Measurements from ENCODE around the gene CCT5.

CCT5 gene

DNA sequence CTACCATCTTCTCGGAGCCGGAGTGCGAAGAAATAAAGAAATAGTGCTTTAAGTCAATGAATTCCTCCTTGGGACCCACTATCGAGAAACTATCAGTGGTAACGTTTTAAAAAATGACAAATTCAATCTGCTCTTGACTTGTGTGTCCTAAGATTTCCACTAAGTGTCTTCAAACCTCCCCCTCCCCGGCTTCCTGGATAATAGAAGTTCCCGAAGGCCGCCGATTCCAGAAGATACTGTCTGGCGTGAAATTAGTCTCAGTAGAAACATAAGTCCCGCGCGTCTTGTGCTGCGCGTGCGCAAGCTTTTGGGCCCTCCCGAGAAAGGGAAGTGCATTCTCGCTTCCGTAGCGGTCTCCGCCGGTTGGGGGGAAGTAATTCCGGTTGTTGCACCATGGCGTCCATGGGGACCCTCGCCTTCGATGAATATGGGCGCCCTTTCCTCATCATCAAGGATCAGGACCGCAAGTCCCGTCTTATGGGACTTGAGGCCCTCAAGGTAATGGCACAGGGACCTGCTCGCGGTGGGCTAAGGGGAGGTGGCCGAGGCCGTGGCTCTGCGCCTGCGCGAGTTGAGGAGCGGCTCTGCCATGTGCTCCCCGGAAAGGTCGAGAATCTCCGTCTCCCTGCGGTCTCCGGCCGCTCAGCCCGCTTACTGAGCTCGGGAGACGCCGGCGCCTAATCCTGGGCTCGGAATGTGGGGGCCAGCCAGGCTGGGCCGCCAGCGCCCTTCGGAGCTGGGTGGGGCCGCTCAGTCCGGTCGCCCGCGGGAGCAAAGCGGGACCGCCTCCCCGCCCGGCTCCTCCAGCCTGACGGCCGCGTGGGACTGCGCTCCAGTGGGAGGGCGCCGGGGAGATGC is at the start of gene CCT5:
TSS of gene CCT5 (plus strand) at position 333 of the 858 bp plus-strand sequence. CDS start at position 394, 61 bp downstream.
- DNase-seq (ENCODE audit: low read depth in 2 of 2): peak; percentile 66 to 74

DNA sequence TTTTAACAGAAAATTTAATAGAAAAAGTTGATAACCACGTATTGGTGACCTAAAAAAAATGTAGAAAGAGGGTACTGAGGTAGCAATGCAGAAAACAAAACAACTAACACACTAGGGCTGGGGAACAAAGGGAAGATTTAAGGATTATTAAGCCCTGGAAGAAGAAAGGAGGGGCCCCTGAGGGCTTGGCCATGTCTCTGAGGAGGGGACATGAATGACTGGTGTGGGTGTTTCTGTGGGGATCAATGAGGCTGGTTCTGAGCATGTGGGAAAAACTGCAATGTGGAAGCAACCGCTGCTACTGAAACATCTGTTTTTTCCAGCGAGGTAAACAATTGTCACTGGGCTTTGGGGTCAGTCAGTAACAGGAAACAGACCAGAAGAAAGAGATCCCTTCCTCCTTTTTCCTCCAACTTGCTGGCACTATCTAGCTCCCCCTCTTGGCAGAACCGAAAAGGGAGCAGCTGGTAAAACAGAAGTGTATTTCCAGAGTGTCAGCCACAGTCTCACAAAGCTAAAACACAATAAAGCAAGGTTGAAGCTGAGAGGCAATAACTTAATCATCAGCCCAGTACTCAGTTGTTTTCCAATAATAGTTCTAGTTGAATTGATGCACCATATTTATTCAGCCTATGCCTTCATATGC is 48.7 kb upstream of the CCT5 start:
- no peak for DNase-seq (ENCODE audit: low read depth in 2 of 2)

DNA sequence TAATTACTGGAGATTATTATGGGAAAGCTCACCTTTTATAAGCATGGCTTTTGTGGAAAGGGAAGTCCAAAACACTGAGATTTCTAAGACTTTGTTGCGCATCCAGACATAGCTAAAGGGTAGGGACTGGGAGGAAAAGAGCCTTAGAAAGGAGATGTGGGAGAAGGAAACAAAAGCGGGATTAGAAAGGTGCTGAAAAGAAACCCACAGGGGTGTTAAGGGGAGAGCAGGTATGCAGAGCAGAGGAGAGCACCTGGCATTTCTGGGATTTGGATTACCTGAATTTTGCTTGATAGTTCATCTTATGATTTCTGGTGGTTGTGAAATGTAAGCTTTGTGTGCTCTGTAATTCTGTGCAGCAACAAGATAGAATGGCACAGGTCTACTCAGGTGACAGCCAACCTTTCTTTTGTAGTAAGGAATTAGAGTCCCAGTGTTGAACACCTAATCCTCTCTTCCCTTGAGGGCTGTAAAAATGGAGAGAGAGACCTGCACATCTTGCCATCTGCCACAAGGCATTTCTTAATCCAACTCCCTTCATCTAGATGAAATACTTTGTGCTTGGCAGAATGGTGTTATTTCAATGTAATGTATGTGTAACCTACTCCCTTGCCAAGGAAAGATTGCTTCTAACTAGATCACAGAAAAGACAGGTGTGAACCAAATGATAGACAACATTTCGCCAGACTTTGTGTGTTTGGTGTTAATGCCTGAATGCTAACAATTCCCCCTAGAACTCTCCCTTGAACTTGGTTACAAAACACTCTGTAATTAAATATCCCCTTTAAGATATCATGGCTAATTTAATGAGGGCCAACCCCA is 47.8 kb upstream of the CCT5 start:
- no peak for DNase-seq (ENCODE audit: low read depth in 2 of 2)

DNA sequence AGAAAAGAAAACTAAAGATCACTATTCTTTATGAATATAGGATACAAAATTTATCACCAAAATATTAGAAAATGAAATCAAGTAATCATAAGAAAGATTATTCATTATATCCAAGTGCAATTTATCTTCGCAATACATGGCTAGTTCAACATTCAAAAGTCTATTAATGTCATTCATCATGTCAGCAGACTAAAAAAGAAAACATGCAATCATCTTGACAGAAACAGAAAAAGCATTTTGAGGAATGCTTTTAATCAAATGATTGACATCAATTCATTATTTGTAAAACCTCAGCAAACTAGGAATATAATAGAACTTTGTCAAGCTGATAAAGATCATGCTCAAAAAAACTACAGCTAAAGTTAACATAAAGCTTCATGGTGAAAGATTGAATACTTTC is 41.1 kb upstream of the CCT5 start:
- no peak for DNase-seq (ENCODE audit: low read depth in 2 of 2)

DNA sequence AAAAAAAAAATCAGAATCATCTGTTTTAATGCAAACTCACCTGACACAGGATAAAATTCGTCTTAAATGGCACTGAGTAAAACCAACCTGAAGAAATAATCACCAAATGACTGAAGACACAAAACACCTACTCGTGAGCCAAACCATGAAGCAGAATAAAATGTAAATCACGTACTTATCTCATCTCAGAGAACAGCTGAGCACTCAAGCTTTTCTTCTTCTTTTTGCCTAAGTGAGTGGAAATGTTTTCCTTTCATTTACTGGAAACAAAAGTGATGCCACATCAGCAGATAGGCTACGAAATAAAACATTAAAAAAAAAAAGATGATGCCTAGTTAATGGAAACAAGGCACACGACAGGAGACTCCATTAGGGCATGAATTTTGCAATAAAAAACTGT is 36.8 kb upstream of the CCT5 start:
- DNase-seq (ENCODE audit: low read depth in 2 of 2): no peak

DNA sequence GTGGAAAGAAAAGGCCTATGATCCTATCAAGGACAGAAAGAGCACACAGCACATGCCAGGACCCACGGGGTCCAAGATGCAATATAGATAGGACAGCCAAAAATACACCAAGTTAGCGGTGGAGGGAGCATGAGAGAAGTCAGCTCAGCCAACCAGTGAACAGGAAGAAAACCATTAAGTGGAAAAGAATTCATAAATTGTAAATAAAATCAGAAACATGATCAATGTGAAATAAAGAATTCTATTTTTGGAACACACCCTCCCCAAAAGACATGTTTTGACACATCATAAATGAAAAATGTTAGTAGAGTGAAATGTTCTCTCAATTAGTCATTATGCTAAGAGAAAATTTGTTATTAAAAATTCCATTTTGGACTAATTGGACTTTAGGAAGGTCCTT is 36.0 kb upstream of the CCT5 start:
- no peak for DNase-seq (ENCODE audit: low read depth in 2 of 2)

DNA sequence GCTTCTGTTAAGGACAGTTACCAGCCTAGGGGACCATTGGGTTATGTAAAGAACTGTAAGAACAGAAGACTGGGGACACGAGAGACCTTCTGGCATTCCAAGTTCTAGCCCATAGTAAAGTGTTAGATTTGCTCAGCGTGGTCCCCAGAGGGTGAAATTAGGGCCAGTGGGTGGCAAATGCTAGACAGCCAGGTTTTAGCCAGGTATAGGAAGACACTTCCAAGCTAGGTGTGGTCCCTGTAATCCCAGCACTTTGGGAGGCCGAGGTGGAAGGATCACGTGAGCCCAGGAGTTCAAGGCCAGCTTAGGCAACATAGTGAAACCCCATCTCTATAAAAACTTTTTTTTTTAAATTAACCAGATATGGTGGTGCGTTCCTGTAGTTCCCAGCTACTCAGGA is 34.7 kb upstream of the CCT5 start:
- DNase-seq (ENCODE audit: low read depth in 2 of 2): no peak

DNA sequence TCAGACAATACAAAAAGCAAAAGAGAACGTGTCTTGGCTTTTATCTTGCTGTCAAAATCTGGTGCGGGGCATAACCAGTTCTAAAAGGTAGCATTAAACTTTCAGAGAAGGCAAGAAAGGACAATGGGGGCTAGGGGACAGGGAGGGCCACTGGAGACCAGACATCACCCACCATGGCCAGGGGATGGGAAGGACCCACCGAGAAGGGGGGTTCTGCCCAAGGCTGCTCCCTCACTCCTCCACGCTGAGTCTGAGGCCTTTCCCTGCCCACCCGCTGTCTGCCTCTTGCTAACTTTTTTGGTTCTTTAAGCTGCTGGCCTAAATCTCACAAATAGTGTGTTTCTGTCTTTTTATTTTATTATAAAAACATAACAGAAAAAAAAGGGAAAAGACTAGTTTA is 34.0 kb upstream of the CCT5 start:
- DNase-seq (ENCODE audit: low read depth in 2 of 2): no peak

DNA sequence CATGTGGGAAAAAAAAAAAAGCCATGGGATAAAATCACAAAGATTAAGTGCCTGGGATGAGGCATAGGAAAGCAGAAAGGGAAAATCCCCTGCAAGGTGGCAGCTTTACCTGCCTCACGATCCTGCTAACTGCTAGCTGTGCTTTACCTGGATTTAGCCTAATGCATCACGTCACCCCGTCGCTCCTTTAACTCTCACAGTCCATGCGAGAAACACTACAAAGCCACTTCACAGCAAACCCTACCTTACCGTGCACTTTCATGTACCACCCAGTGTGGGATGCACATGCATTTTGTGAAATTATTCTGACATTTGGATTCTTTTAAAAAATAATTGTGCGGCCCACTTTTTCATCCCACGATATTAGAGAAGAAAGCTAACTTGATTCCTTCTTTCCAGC is 31.4 kb upstream of the CCT5 start:
- DNase-seq (ENCODE audit: low read depth in 2 of 2): no peak

DNA sequence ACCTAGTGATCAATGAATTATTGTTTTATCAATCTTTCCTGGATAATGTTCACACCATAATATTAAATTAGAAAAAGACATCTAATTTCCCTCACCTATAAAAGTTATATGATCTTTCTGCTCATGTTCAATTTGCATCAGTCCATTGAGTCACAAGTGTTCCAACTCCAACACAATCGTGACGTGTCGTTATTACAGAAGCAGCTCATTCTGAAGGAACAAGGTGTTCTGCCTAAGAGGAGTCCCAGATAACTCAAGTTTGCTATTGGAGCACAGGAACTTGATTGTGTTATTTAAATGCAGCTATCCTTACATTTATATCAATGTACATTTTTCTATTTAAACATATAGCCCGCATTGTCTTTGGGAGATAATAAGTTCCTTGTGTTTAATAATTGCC is 31.0 kb upstream of the CCT5 start:
- DNase-seq (ENCODE audit: low read depth in 2 of 2): no peak

DNA sequence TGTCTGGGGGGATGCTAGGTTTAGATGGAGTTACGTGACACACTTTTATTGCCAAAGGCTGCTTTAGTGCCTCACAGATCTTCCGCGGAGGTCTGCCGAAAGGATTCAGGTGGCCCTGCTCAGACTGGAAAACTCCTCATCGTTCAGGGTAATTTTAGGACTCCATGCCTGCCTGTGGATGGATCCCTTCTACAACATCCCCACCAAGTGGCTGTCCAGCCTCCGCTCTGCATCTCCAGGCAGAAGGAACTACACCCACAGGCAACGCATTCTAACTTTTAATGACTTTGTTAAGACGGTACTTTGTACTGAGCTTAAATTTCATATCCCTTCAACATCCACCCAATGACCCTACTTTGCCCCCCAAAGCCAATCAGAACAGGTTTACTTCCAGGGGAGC is 29.8 kb upstream of the CCT5 start:
- DNase-seq (ENCODE audit: low read depth in 2 of 2): no peak

DNA sequence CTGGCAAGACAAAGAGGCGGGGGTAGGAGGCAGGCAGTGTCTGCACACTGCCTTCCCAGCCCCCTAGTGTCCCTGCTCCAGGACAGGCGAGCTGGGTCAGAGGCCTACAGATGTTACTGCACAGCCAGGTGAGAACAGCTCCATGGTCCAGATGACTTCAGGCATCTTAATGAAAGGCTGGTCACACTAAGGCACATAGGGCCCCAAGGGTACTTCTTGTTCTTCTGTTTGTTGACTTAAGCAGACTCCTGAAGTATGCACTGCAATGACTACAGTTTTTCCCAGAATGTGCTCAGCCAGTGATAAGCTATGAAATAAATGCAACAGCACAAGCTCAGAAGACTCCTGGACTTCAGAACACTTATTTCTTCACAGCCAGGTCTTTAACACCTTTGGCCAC is 27.8 kb upstream of the CCT5 start:
- DNase-seq (ENCODE audit: low read depth in 2 of 2): no peak

DNA sequence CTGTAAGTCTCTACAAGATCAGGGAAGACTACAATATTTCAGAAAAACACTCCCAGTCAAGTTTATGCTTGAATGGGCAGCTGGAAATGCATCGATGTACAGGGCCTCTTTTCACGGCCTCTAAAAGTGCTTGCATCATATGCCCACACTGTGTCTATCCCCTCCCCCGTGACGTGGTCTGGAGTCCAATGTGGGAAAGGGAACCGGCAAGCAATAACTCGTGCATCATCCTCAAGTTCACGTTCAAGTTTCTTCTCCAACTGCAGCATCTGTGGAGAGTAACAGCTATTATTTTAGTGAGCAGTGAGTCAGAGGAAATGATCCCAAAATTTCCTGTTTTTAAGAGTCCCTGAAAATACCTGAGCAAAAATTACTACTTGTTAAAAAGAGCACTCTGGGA is 22.7 kb upstream of the CCT5 start:
- no peak for DNase-seq (ENCODE audit: low read depth in 2 of 2)

DNA sequence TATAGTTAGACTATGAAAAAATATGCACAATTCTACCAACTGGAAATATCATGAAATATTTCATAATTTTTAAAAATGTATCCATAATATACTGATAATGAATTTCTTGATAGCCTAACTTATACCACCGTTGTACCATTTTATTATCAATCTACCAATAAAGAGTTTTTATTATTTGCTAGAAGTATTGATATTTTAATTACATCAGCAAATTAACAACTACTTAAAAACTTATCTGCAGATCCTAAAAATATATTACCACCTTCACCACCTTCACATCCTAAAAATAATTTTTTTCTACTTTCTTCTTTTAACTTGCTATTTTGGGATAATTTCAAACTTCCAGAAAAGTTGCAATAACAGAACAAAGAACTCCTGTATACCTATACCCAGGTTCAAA is 21.8 kb upstream of the CCT5 start:
- no peak for DNase-seq (ENCODE audit: low read depth in 2 of 2)

DNA sequence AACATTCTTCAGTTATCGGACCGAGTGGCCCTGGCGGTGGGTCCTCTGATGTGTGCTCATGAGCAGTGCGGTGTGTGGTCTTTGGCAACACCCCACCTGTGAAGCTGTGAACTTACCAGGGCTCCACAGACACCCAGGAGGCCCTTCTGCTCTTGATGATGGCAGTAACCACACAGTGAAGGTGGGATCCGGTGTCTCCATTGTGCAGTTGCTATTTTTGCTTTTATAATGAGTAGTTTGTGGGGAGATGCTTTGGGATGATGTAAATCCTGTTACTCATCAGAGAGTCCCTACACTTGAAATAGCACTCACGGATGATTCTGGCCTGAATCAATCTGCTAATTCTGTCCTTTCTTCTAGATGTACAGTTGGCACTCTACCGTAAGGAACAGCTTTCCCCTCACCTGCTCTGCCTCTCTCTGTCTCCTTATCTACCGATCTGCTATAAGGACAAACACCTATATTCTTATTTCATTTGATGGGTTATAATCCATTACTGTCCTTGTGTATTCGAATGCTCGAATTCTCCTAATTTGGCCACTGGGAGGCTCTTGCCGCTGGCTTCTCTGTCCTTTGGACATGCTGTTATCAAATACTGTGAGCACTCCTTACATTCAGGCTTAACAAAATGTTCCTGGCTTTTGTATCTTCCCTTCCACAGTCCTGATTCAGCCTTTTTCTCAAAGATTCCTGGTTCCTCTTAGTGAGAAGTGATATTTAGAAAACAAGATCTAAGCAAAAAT is 20.6 kb upstream of the CCT5 start:
- no peak for DNase-seq (ENCODE audit: low read depth in 2 of 2)

DNA sequence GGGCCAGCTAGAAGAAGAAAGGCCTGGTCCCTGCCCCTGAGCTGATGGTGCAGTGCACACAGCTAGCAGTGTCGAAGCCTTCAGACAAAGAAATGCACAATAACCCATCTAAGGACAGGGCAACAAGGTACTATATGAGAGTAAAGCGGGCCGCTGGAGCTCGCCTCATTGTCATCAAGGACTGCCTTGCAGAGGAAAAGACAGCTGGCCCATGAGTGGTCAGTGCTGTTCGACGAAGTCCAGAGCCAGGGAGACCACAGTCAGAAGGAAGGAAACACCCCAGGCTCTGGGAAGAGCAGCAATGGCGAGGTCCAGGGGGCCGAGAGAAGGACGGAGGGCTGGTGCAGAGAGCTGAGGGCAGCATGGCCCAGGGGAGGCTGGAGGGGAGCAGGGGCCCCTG is 17.7 kb upstream of the CCT5 start:
- DNase-seq (ENCODE audit: low read depth in 2 of 2): no peak

DNA sequence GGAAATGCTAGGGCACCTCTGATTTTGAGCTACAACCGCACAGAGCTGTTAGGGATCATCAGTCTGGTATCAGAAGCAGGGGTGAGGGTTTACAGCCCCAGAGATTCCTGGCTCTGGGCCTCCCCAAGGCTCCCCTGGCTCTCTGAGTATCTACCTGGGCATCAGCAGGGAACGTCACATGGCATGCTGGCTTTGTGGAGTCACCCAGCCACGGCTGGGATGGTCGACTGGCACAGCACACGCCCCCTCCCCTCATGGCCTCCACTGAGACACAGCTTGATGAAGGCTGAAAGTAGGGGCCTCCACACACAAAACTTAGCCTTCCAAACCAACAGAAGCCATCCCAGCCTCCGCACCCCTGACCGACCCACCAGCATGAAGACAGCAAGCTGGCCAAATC is 17.1 kb upstream of the CCT5 start:
- DNase-seq (ENCODE audit: low read depth in 2 of 2): no peak

DNA sequence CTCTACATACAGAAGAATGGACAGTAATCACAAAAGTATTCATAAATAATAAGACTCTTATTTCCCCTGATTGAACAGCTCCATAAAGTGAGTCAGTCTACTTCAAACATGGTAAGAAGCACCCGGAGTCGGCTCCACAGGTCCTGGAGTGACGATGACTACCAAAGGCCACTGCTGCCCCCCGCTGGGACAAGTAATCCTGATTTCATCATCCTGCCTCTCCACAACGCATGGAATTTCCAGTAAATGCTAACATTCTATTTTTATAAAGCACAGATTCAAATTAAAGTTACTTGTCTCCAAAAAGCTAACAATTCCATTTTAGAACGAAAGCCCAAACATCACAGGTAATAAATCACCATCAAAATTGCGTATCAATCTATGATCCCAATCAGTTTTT is 16.6 kb upstream of the CCT5 start:
- no peak for DNase-seq (ENCODE audit: low read depth in 2 of 2)

DNA sequence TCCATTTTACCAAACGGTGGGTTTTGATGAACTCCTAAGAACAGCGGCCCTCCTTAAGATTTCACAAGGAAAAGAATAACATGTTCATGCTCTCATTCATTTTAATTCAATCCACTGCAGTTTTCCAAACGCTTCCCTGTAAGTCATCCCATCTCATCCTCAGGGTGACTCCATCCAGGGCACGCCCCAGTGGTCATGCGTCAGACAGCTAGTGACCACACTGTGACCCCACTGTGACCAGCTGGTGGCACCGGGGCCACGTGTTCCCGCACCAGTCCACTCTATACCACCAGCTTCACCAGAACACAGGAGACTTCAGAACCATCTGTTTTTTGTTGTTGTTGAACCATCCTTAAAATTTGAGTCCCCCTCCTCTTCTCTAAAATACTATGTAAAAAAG is 14.7 kb upstream of the CCT5 start:
- no peak for DNase-seq (ENCODE audit: low read depth in 2 of 2)

DNA sequence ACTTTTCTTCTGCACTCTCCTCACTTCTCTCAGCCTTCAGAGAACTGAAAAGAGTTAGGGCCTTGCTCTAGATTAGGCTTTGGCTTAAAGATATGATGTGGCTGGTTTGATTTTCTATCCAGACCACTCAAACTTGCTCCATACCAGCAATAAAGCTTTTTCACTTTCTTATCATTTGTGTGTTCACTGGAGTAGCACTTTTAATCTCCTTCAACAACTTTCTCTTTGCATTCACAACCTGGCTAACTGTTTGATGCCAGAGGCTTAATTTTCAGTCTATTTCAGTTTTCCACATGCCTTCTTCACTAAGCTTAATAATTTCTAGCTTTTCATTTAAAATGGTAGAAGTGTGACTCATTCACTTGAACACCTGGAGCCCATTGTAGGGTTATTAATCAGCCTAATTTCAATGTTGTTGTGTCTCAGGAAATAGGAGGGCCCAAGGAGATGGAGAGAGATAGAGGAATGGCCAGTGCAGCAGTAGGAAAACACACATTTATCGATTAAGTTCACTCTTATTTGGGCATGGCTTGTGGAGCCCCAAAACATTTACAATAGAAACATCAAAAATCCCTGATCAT is 6.3 kb upstream of the CCT5 start:
- DNase-seq (ENCODE audit: low read depth in 2 of 2): no peak

DNA sequence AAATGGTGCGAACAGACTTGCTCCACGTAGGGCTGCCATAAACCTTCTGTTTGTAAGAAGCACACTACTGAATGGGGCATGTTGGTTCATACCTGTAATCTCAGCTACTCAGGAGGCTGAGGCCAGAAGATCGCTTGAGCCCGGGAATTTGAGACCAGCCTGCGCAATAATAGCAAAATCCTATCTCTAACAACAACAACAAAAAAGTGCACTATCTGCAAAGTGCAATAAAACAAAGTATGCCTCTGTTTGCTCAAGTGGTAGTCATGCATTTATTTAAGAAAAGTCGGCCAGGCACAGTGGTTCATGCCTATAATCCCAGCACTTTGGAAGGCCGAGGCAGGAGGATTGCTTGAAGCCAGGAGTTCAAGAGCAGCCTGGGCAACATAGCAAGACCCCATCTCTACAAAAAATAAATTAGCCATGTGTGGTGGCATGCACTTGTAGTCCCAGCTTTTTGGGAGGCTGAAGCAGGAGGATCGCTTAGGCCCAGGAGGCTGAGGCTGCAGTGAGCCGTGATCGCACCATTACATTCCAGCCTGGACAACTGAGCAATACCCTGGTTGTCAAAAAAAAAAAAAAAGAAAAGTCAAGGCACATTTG is 5.6 kb upstream of the CCT5 start:
- DNase-seq (ENCODE audit: low read depth in 2 of 2): no peak
